SK-N-SH (cell line): ENCODE measurements around the gene AFAP1L1. TPM values are rescaled to one million over a fixed set of nuclear protein-coding genes. Genes with fewer than 3 reads are reported as not detected.

ENCODE experiments used
- CTCF ChIA-PET: fragments of 300-600, 350-600 bp; formaldehyde crosslinking; extraction: SDS; loops from one replicate; lab custom pipeline; 2021; lab: Yijun Ruan, JAX
- POLR2A ChIA-PET: fragments of 350-600 bp; sonication (Branson Sonifier 250); formaldehyde crosslinking; extraction: SDS; loops from one replicate; lab custom pipeline; 2020; ENCODE audit warnings: antibody characterized with exemption, inconsistent platforms; lab: Yijun Ruan, JAX
- DNase-seq: peaks from one replicate; pipeline ENCODE4 v3.0.0; 2012
- H2AFZ ChIP-seq: fragments of 200-600 bp; sonication (generic); 2 replicates; pipeline ENCODE4 v1.8.1; 2016; ENCODE audit warnings: antibody characterized with exemption, mild to moderate bottlenecking, low read depth
- H3F3A ChIP-seq: fragments of 200-600 bp; sonication (generic); replicated peaks from 2 replicates; pipeline ENCODE3; 2016; ENCODE audit warnings: antibody characterized with exemption, mild to moderate bottlenecking; ENCODE audit not compliant: insufficient read depth
- H3K27ac ChIP-seq, 2 experiments: fragments of 200-500 bp in 1 of 2; fragments of 200-600 bp in 1 of 2; sonication (Bioruptor generic) in 1 of 2; sonication (generic), shearing (Covaris generic) in 1 of 2; 2 replicates each; pipeline versions ENCODE4 v1.5.1 to v1.6.1; 2014 to 2016; ENCODE audit warnings: low read depth in 2 of 2, inconsistent platforms in 1 of 2, low read length in 1 of 2, mild to moderate bottlenecking in 1 of 2, mixed read lengths in 1 of 2
- H3K27me3 ChIP-seq: fragments of 200-600 bp; sonication (generic), shearing (Covaris generic); 2 replicates; pipeline ENCODE4 v1.6.1; 2016; ENCODE audit warnings: mixed run types; ENCODE audit not compliant: insufficient read depth
- H3K36me3 ChIP-seq, 2 experiments: fragments of 200-500 bp in 1 of 2; fragments of 200-600 bp in 1 of 2; sonication (Bioruptor generic) in 1 of 2; sonication (generic) in 1 of 2; replicated peaks in 1 of 2; 2 replicates each; pipeline versions ENCODE3 to v1.5.1; 2014 to 2016; ENCODE audit warnings: low read length in 1 of 2, mild to moderate bottlenecking in 1 of 2; ENCODE audit not compliant: insufficient read depth in 2 of 2, control insufficient read depth in 1 of 2
- H3K4me1 ChIP-seq, 2 experiments: fragments of 200-500 bp in 1 of 2; fragments of 200-600 bp in 1 of 2; sonication (Bioruptor generic) in 1 of 2; sonication (generic), shearing (Covaris generic) in 1 of 2; 2 replicates each; pipeline versions ENCODE4 v1.5.1 to v1.6.1; 2014 to 2016; ENCODE audit warnings: low read depth in 1 of 2, low read length in 1 of 2, mixed run types in 1 of 2; ENCODE audit not compliant: insufficient read depth in 2 of 2, control insufficient read depth in 1 of 2
- H3K4me2 ChIP-seq: fragments of 200-600 bp; sonication (generic), shearing (Covaris generic); 2 replicates; pipeline ENCODE4 v1.6.1; 2017; ENCODE audit warnings: mixed run types
- H3K4me3 ChIP-seq, 2 experiments: fragments of 200-500 bp in 1 of 2; fragments of 200-600 bp in 1 of 2; sonication (Bioruptor generic) in 1 of 2; sonication (generic), shearing (Covaris generic) in 1 of 2; 2 replicates each; pipeline versions ENCODE4 v1.5.1 to v1.8.1; 2014 to 2016; ENCODE audit warnings: low read depth in 2 of 2, inconsistent platforms in 1 of 2, low read length in 1 of 2, mild to moderate bottlenecking in 1 of 2, mixed read lengths in 1 of 2, moderate library complexity in 1 of 2
- H3K79me2 ChIP-seq: fragments of 200-600 bp; sonication (generic); 2 replicates; pipeline ENCODE4 v1.8.1; 2017; ENCODE audit warnings: mild to moderate bottlenecking; ENCODE audit not compliant: insufficient read depth
- H3K9ac ChIP-seq: fragments of 200-600 bp; sonication (generic); 2 replicates; pipeline ENCODE4 v1.6.1; 2017; ENCODE audit warnings: mixed run types
- H3K9me2 ChIP-seq: fragments of 200-600 bp; sonication (generic); 2 replicates; pipeline ENCODE4 v1.6.1; 2017; ENCODE audit warnings: mixed run types
- H3K9me3 ChIP-seq: fragments of 200-600 bp; sonication (generic); 2 replicates; pipeline ENCODE4 v1.6.1; 2017; ENCODE audit warnings: mixed run types, mild to moderate bottlenecking, moderate library complexity
- H4K20me1 ChIP-seq: fragments of 200-600 bp; sonication (generic); 2 replicates; pipeline ENCODE4 v1.6.1; 2017; ENCODE audit warnings: mild to moderate bottlenecking, mixed run types; ENCODE audit not compliant: insufficient read depth
- CTCF ChIP-seq: fragments of 200-600 bp; sonication (generic); IDR thresholded peaks from 2 replicates; pipeline ENCODE4 v1.6.1; 2017; ENCODE audit warnings: antibody characterized with exemption, mild to moderate bottlenecking, moderate library complexity
- FOXJ3 ChIP-seq: sonication (generic); formaldehyde crosslinking; IDR thresholded peaks from 2 replicates; pipeline ENCODE4 v1.5.1; 2020; ENCODE audit warnings: mild to moderate bottlenecking, missing genetic modification reagents
- GABPA ChIP-seq: IDR thresholded peaks from 2 replicates; pipeline ENCODE4 v1.4.0; 2012; ENCODE audit warnings: low read depth, mild to moderate bottlenecking
- GATA2 ChIP-seq: sonication (generic); formaldehyde crosslinking; IDR thresholded peaks from 2 replicates; pipeline ENCODE4 v1.5.0; 2020; ENCODE audit warnings: mild to moderate bottlenecking, missing genetic modification reagents
- JUND ChIP-seq: IDR thresholded peaks from 2 replicates; pipeline ENCODE4 v1.4.0; 2012
- MAX ChIP-seq: IDR thresholded peaks from 2 replicates; pipeline ENCODE4 v1.4.0; 2012; ENCODE audit warnings: low read depth
- NFIC ChIP-seq: IDR thresholded peaks from 2 replicates; pipeline ENCODE4 v1.4.0; 2012; ENCODE audit warnings: borderline replicate concordance
- PBX3 ChIP-seq: IDR thresholded peaks from 2 replicates; pipeline ENCODE4; 2012
- POLR2AphosphoS5 ChIP-seq: IDR thresholded peaks from 2 replicates; pipeline ENCODE4 v1.6.1; 2012; ENCODE audit warnings: low read depth, low read length
- RAD21 ChIP-seq: IDR thresholded peaks from 2 replicates; pipeline ENCODE4 v1.6.1; 2012; ENCODE audit warnings: mild to moderate bottlenecking, low read length
- RCOR1 ChIP-seq: fragments of 150-350 bp; IDR thresholded peaks from 2 replicates; pipeline ENCODE4 v1.6.1; 2017; ENCODE audit warnings: antibody characterized with exemption, low read length
- RFX5 ChIP-seq: IDR thresholded peaks from 2 replicates; pipeline ENCODE4 v1.6.1; 2012; ENCODE audit warnings: mild to moderate bottlenecking, improper control_type of control experiment, low read length
- SMC3 ChIP-seq: IDR thresholded peaks from 2 replicates; pipeline ENCODE4 v1.6.1; 2012; ENCODE audit warnings: low read depth, low read length, improper control_type of control experiment
- TCF12 ChIP-seq: IDR thresholded peaks from 2 replicates; pipeline ENCODE4 v1.4.0; 2012
- TEAD4 ChIP-seq: IDR thresholded peaks from 2 replicates; pipeline ENCODE4 v1.4.0; 2012; ENCODE audit warnings: mild to moderate bottlenecking, borderline replicate concordance; ENCODE audit not compliant: insufficient read depth
- USF1 ChIP-seq: IDR thresholded peaks from 2 replicates; pipeline ENCODE4 v1.4.0; 2012; ENCODE audit warnings: low read depth, borderline replicate concordance
- WGBS: methylation state at CpG from one replicate; pipeline ENCODE4 v1.1.6; 2017; ENCODE audit warnings: low lambda C conversion rate; 5-methylcytosine and 5-hydroxymethylcytosine counted together
- polyA plus RNA-seq, 3 experiments: library from polyadenylated mRNA; depleted of rRNA; stranded (reverse); fragments of >200 nt; gene quantifications; 2 replicates each; pipeline ENCODE4 v1.2.3, GENCODE V29; 2012
- TF ChIP-seq, protein P1 (sequence below): IDR thresholded peaks from 2 replicates; pipeline ENCODE4 v1.6.1; 2012; ENCODE audit warnings: mild to moderate bottlenecking, low read depth, low read length, moderate library complexity
- TF ChIP-seq, protein P2 (sequence below): fragments of 150-350 bp; IDR thresholded peaks from 2 replicates; pipeline ENCODE4 v1.6.1; 2017; ENCODE audit warnings: antibody characterized with exemption, low read length, low read depth, borderline replicate concordance

Gene AFAP1L1
- polyA plus RNA-seq, 1 of the 3 experiments (the other 2 are of a cell fraction), result 0.82 TPM

GRCh38 chr5:149366169-149366729 lies 94.6 kb downstream of the AFAP1L1 start:
- Histone ChIP-seq H3K27ac (no peak overlapping the region), H3K36me3 (no peaks in the 10 kb centered on the region), H3K9me2 (no peaks in the 10 kb centered on the region), H3K27me3 (no peaks in the 10 kb centered on the region), H3K4me1 (peaks cover 0 to 14% of the 10 kb centered on the region in 2 experiments; a peak in 1 of 4 replicates), H3F3A (no peaks in the 10 kb centered on the region), H4K20me1 (no peaks in the 10 kb centered on the region), H3K79me2 (no peaks in the 10 kb centered on the region), H3K9me3 (no peaks in the 10 kb centered on the region), H3K4me3 (no peak overlapping the region), H3K4me2 (no peak overlapping the region), H2AFZ (no peak overlapping the region), H3K9ac (no peak overlapping the region)
- DNase-seq, result no peak
- ChIA-PET CTCF (interaction anchor here (1.4 to 41.4 kb wide), 10 partner anchors 9 to 199 kb away, joined by 4 to 1751 read pairs (median 32); partner anchors contain the start of genes CSNK1A1, IL17B and PCYOX1L), POLR2A (interaction anchor here (0.7 to 1.8 kb wide), 2 partner anchors 8 to 54 kb away, joined by 3 to 8 read pairs; partner anchors contain the start of gene PCYOX1L)
- no peak for TF ChIP-seq FOXJ3
- no peak for TF ChIP-seq RFX5
- no peak for TF ChIP-seq RCOR1
- no peak for TF ChIP-seq TEAD4
- no peak for TF ChIP-seq CTCF
- no peak for TF ChIP-seq MAX
- no peak for TF ChIP-seq SMC3
- TF ChIP-seq, protein P1, sequence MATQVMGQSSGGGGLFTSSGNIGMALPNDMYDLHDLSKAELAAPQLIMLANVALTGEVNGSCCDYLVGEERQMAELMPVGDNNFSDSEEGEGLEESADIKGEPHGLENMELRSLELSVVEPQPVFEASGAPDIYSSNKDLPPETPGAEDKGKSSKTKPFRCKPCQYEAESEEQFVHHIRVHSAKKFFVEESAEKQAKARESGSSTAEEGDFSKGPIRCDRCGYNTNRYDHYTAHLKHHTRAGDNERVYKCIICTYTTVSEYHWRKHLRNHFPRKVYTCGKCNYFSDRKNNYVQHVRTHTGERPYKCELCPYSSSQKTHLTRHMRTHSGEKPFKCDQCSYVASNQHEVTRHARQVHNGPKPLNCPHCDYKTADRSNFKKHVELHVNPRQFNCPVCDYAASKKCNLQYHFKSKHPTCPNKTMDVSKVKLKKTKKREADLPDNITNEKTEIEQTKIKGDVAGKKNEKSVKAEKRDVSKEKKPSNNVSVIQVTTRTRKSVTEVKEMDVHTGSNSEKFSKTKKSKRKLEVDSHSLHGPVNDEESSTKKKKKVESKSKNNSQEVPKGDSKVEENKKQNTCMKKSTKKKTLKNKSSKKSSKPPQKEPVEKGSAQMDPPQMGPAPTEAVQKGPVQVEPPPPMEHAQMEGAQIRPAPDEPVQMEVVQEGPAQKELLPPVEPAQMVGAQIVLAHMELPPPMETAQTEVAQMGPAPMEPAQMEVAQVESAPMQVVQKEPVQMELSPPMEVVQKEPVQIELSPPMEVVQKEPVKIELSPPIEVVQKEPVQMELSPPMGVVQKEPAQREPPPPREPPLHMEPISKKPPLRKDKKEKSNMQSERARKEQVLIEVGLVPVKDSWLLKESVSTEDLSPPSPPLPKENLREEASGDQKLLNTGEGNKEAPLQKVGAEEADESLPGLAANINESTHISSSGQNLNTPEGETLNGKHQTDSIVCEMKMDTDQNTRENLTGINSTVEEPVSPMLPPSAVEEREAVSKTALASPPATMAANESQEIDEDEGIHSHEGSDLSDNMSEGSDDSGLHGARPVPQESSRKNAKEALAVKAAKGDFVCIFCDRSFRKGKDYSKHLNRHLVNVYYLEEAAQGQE, result no peak
- TF ChIP-seq POLR2AphosphoS5, result no peak
- TF ChIP-seq JUND, result no peak
- TF ChIP-seq GABPA, result no peak
- TF ChIP-seq GATA2 (CRISPR knock-in tag), result no peak
- TF ChIP-seq USF1, result no peak
- TF ChIP-seq RAD21, result no peak
- TF ChIP-seq, protein P2, sequence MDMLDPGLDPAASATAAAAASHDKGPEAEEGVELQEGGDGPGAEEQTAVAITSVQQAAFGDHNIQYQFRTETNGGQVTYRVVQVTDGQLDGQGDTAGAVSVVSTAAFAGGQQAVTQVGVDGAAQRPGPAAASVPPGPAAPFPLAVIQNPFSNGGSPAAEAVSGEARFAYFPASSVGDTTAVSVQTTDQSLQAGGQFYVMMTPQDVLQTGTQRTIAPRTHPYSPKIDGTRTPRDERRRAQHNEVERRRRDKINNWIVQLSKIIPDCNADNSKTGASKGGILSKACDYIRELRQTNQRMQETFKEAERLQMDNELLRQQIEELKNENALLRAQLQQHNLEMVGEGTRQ, result no peak
- TF ChIP-seq PBX3, result no peak
- no peak for TF ChIP-seq TCF12
- no peak for TF ChIP-seq NFIC
- WGBS, result 100% methylated on average over 1 of the region's 1 CpG
